Tibial nerve (tissue), 3 donors: Measurements from ENCODE around the gene ATP13A5.

Source experiments
- POLR2A ChIP-seq, 2 donors: fragments of 450-650 bp; IDR thresholded peaks; one replicate each; pipeline ENCODE4 v1.6.1; 2017; ENCODE audit warnings: antibody characterized with exemption in 2 of 2, mild to moderate bottlenecking in 2 of 2, moderate library complexity in 2 of 2
- TF ChIP-seq, protein P1 (sequence below), 5 experiments: fragments of 200-600 bp in 3 of 5; fragments of 450-650 bp in 2 of 5; sonication (generic) in 3 of 5; IDR thresholded peaks; one replicate each; pipeline ENCODE4 v1.5.1; 2016 to 2019; ENCODE audit warnings: antibody characterized with exemption in 5 of 5, mild to moderate bottlenecking in 3 of 5, moderate library complexity in 2 of 5

GRCh38 chr3:193354423-193354822 lies 24.1 kb downstream of the ATP13A5 start:
- TF ChIP-seq, protein P1, sequence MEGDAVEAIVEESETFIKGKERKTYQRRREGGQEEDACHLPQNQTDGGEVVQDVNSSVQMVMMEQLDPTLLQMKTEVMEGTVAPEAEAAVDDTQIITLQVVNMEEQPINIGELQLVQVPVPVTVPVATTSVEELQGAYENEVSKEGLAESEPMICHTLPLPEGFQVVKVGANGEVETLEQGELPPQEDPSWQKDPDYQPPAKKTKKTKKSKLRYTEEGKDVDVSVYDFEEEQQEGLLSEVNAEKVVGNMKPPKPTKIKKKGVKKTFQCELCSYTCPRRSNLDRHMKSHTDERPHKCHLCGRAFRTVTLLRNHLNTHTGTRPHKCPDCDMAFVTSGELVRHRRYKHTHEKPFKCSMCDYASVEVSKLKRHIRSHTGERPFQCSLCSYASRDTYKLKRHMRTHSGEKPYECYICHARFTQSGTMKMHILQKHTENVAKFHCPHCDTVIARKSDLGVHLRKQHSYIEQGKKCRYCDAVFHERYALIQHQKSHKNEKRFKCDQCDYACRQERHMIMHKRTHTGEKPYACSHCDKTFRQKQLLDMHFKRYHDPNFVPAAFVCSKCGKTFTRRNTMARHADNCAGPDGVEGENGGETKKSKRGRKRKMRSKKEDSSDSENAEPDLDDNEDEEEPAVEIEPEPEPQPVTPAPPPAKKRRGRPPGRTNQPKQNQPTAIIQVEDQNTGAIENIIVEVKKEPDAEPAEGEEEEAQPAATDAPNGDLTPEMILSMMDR (IDR thresholded peaks at IDR 0.05) = no peak
- TF ChIP-seq POLR2A (IDR thresholded peaks at IDR 0.05) = no peak
